ENCODE data around the gene WDR83.
A peak's percentile ranks its signal among the peaks of the same experiment; 100 is the strongest.
"Not testable (repeated sequence)": the region's sequence is repeated elsewhere in the genome, so short reads cannot be mapped to it uniquely, and the experiment has no call there.

WDR83 gene

GRCh38 chr19:12687496-12688196 lies 21.0 kb downstream of the WDR83 start, which contains the start of gene GNG14:
TSS of gene GNG14 (plus strand) at chr19:12687998. CDS start at chr19:12688049, 51 bp downstream.
- DNase-seq: no peak

GRCh38 chr19:12689012-12689411 lies 22.4 kb downstream of the WDR83 start:
- DNase-seq: no peak

DNA sequence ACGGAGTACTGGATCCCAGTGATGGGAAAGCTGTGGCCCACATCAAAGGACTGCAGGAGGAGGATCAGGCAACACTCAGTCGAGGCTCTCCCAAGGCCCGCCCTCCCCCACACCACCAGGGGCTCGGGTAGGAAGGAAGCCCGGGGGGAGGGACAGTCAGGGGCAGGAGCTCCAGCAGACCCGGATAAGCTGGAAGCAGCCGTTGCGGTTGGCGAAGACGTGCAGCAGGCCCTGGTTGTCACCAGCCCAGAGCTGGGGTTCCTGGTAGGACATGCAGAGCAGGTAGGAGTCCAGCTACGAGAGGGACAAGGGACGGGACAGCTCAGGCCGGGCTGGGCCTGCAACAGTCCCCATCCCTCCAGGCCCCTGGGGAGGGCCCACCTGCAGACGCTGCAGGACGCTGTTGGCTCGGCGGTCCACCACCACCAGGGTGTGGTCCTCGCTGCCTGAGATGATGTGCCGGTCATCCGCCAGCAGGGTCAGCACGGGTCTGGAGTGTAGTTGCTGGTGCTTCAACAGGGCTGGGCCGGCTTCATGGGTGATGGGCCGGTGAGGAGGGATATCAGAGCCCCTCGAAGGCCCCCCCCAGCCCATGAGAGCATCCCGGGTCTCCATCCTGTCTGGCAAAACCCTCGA lies 23.1 kb downstream of the WDR83 start:
- no peak for DNase-seq

DNA sequence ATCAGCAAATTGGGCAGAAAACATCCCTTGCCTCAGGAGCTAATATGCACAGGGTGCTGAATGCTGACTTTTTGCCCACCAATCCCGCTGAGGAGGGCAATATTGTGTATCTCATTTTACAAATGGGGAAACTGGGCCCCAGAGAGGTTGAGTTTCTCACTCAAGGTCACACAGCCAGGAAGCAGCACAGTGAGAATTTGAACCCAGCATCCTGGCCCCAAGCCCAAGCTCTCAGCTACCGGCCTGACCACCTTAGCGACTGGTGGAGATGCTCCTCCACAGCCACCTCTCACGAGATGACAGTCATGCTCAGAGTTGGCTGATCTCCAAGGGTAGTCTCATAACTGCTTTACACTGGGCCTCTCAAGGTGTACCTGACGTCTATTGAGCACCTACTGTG lies 26.4 kb downstream of the WDR83 start:
- no peak for DNase-seq

DNA sequence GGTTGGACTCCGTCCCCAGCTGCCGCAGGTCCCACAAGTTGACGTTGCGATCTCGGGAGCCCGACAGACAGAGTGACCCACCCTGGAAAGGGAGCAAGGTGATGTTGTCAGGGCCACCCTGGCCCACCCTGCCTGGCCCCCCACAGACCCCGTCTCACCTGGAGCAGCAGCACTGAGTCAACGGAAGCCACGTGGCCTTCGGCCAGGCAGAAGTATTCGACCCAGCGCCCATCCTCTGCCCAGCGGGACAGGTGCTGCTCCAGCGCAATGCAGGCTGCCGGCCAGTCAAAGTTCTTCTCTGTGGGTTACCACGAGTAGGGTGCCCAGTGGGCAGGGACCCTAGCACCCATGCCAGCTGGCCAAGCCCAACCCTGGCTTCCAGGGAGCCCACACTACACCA lies 28.0 kb downstream of the WDR83 start:
- no peak for DNase-seq

- no peak for DNase-seq
Observed at GRCh38 chr19:12695096-12695495, 28.5 kb downstream of the WDR83 start.

GRCh38 chr19:12695514-12695913 lies 28.9 kb downstream of the WDR83 start:
- no peak for DNase-seq

- no peak for DNase-seq
Observed at GRCh38 chr19:12695997-12696365, 29.4 kb downstream of the WDR83 start.

DNA sequence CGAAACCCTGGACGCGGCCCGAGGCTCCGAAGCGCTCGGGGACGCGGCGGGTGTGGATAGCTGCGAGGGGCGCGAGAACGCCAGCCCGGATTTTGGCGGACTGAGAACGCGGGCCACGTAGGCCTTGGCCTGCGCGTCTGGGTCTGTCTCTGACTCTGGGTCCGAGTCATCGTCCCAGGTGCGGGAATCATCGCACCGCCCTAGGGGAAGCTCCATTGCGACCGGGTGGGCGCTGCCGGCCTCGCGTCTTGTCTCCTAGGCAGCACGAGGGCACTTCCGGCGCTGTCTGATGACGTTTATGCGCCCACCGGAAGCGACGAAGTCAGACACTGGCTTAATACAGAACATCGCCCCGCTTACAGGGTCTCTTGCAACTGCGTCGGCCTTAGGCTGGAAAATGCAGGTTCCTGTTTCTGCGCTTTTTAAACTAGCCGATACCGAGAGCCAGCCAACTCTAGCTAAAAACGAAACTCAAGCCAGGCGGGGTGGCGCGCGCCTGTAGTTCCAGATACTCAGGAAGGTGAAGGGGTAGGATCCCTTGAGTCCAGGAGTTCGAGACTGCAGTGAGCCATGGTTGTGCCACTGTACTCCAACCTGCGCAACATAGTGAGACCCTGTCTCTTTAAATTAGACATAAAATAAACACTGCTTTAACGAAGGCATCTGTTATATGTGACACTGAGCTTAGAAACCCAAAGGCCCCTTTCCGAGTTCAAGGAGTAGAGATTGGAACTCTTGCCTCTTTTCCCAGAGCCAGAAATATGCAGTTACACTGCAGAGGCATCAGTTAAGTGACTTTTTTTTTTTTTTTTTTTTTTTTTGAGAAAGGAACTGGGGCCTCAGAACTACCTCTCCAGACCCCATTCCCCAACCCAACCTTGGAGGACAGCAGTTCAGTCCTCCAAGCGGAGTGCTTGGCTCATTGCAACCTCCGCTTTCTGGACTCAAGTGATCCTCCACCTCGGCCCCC lies 30.0 kb downstream of the WDR83 start, which contains the start of gene FBXW9:
Gene FBXW9 (minus strand): TSS at position 266 of the 970 bp plus-strand sequence. CDS start 50 bp downstream, at position 216.
- peak; percentile 96 for DNase-seq

DNA sequence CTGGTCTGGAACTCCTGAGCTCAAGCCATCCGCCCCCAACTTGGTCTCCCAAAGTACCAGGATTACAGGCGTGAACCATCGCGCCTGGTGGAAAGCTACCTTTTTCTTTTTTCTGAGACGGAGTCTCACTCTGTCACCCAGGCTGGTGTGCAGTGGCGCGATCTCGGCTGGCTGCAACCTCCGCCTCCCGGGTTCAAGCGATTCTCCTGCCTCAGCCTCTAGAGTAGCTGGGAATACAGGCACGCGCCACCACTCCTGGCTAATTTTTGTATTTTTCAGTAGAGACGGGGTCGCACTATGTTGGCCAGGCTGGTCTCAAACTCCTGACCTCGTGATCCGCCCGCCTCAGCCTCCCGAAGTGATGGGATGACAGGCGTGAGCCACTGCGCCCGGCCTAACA lies 30.8 kb downstream of the WDR83 start:
- DNase-seq: not testable (repeated sequence)

DNA sequence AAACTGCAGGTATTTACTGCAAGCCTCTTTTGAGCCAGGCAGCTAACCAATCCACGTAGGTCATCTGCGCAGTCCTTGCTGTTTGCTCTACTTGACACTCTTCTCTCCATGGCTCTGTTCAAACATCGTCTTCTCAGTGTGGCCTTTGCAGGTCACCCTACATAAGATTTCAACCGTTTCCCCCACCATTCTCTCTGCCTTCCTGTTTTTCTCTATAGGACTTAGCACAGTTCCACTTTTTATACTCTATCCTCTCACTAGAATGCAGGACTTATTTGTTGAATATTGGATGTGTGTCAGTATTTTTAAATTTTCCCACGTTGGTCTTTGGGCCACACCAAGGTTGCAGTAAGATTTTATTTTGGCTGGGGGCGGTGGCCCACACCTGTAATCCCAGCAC lies 31.5 kb downstream of the WDR83 start:
- no peak for DNase-seq

GRCh38 chr19:12701596-12702282 lies 35.1 kb downstream of the WDR83 start:
- DNase-seq: no peak

- no peak for DNase-seq
Observed at GRCh38 chr19:12703046-12703445, 36.4 kb downstream of the WDR83 start.

- DNase-seq: no peak
Observed at GRCh38 chr19:12705169-12705568, 38.6 kb downstream of the WDR83 start.

DNA sequence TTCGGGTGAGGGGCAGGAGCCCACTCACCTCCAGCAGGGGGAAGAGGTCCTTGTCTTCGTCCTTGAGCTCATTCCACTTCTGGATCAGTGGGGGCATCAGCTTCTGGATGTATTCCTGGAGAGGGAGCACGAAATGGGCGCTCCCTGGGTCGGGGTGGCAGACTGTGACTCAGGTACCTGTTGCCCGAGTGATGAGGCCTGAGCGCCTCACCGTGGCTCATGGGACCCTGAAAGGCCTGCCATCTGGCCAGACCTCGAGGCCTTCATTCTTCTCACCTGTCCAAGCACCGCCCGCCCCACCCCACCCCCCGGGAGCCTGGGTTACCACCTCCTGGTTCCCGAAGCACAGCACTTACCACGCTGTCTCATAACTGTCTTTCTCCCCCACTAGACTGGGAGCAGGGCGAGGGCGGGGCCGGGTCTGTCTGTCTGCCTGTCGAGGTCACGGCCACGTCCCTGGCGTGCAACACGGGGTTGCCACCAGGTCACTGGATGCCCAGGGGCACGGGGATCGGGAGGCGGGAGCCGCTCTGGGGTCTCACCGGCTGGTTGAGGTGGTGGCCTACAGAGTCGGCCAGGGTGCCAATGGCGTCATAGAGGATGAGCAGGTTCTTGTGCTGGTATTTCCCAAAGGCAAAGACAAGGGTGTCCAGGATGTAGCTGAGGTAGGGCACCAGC lies 39.2 kb downstream of the WDR83 start:
- DNase-seq: no peak

- no peak for DNase-seq
Observed at GRCh38 chr19:12706332-12706718, 39.7 kb downstream of the WDR83 start.

GRCh38 chr19:12708641-12709040 lies 42.0 kb downstream of the WDR83 start:
- DNase-seq: no peak

GRCh38 chr19:12711187-12711586 lies 44.6 kb downstream of the WDR83 start:
- no peak for DNase-seq

- peak in 1 of 2 donors; percentile 34 for DNase-seq
Observed at GRCh38 chr19:12712077-12712476, 45.5 kb downstream of the WDR83 start.

DNA sequence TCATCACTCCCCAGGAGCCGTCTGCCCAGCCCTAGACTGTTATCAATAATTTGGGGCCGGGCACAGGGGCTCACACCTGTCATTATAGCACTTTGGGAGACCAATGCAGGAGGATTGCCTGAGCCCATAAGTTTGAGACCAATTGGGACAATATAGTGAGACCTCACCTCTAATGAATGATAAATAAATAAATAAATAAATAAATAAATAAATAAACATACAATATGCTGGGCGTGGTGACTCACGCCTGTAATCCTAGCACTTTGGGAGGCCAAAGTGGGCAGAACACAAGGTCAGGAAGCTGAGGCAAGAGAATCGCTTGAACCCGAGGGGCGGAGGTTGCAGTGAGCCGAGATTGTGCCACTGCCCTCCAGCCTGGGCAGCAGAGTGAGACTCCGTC lies 46.7 kb downstream of the WDR83 start:
- DNase-seq: not testable (repeated sequence)

- DNase-seq: no peak
Observed at GRCh38 chr19:12715102-12715501, 48.5 kb downstream of the WDR83 start.

DNA sequence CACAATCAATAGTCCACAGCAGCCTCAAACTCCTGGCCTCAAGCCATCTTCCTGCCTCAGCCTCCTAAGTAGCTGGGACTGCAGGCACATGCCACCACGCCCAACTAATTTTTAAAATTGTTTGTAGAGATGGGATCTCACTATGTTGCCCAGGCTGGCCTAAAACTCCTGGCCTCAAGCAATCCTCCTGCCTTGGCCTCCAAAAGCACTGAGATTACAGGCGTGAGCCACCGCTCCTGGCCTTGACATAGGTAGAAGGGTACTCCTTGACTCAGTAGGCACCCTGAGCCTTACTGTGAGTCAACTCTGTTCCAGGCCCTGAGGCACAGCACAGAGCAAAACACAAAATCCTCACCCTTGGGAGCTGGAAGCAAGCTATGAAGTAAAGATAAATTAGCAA lies 49.3 kb downstream of the WDR83 start:
- DNase-seq: no peak

Measured in CD4-positive, alpha-beta T cell treated with Interleukin-1 beta for 1 hour (primary cell).